Stimulated activated CD4-positive, alpha-beta T cell treated with anti-CD3 and anti-CD28 coated beads, TNF-alpha, amount 100 ng/mL, for 48 hours (primary cell): ENCODE measurements around the gene PDRG1.
"Not testable (repeated sequence)": the region's sequence is repeated elsewhere in the genome, so short reads cannot be mapped to it uniquely, and the experiment has no call there.

ENCODE experiments used
- DNase-seq, 3 donors: peaks; one replicate each; pipeline ENCODE4 v3.0.0-alpha.2; 2020; ENCODE audit warnings: low read depth in 3 of 3

The PDRG1 gene

GRCh38 chr20:31966991-31967655 lies 15.3 kb upstream of the PDRG1 start:
- DNase-seq: no peak

- no peak for DNase-seq
Measured at GRCh38 chr20:31963889-31964288, 12.0 kb upstream of the PDRG1 start.

- no peak for DNase-seq
Measured at GRCh38 chr20:31962761-31963160, 10.9 kb upstream of the PDRG1 start.

- DNase-seq: no peak
Measured at GRCh38 chr20:31956556-31957526, 5.0 kb upstream of the PDRG1 start.

- DNase-seq: no peak
Measured at GRCh38 chr20:31954500-31954899, 2.7 kb upstream of the PDRG1 start.

- no peak for DNase-seq
Measured at GRCh38 chr20:31953556-31954148, 1.8 kb upstream of the PDRG1 start.

GRCh38 chr20:31951203-31951529 lies 680 bp downstream of the PDRG1 start:
- no peak for DNase-seq

GRCh38 chr20:31949877-31950646 lies 1.8 kb downstream of the PDRG1 start:
- no peak for DNase-seq

GRCh38 chr20:31948008-31948407 lies 3.8 kb downstream of the PDRG1 start:
- no peak for DNase-seq

GRCh38 chr20:31945785-31946184 lies 6.1 kb downstream of the PDRG1 start:
- no peak for DNase-seq

GRCh38 chr20:31945319-31945718 lies 6.5 kb downstream of the PDRG1 start:
- DNase-seq: no peak

GRCh38 chr20:31943052-31943471 lies 8.8 kb downstream of the PDRG1 start:
- DNase-seq: no peak

- no peak for DNase-seq
Measured at GRCh38 chr20:31939661-31940060, 12.2 kb downstream of the PDRG1 start.

- DNase-seq: no peak
Measured at GRCh38 chr20:31937820-31938219, 14.0 kb downstream of the PDRG1 start.

GRCh38 chr20:31936420-31936819 lies 15.4 kb downstream of the PDRG1 start:
- DNase-seq: no peak

- DNase-seq: no peak
Measured at GRCh38 chr20:31934968-31935764, 16.7 kb downstream of the PDRG1 start.

GRCh38 chr20:31934491-31934890 lies 17.4 kb downstream of the PDRG1 start:
- DNase-seq: no peak

GRCh38 chr20:31933698-31934097 lies 18.1 kb downstream of the PDRG1 start:
- DNase-seq: no peak

- DNase-seq: no peak
Measured at GRCh38 chr20:31930779-31931178, 21.1 kb downstream of the PDRG1 start.

GRCh38 chr20:31929631-31930030 lies 22.2 kb downstream of the PDRG1 start:
- not testable (repeated sequence) for DNase-seq

GRCh38 chr20:31927627-31928159 lies 24.2 kb downstream of the PDRG1 start:
- no peak for DNase-seq
